Stimulated activated CD8-positive, alpha-beta memory T cell treated with anti-CD3 and anti-CD28 coated beads, Interleukin-7, amount 100 ng/mL, for 1 hour (primary cell): Measurements from ENCODE around the gene CYP2C18.
"Not testable (repeated sequence)": the region's sequence is repeated elsewhere in the genome, so short reads cannot be mapped to it uniquely, and the experiment has no call there.

Source experiments
- DNase-seq, 2 donors: peaks; one replicate each; pipeline ENCODE4 v3.0.0-alpha.2; 2020; ENCODE audit warnings: low read depth in 2 of 2

Gene CYP2C18

GRCh38 chr10:94683214-94684054 is at the start of gene CYP2C18:
Gene CYP2C18, plus strand, starts transcription at chr10:94683729. Its CDS starts 91 bp downstream, at chr10:94683820.
- DNase-seq, result no peak

- DNase-seq, result not testable (repeated sequence)
Observed at GRCh38 chr10:94638097-94638496, 45.4 kb upstream of the CYP2C18 start.

GRCh38 chr10:94639902-94640301 is 43.6 kb upstream of the CYP2C18 start:
- no peak for DNase-seq

- no peak for DNase-seq
Observed at GRCh38 chr10:94640562-94640961, 43.0 kb upstream of the CYP2C18 start.

- no peak for DNase-seq
Observed at GRCh38 chr10:94641480-94641879, 42.0 kb upstream of the CYP2C18 start.

GRCh38 chr10:94644352-94644751 is 39.2 kb upstream of the CYP2C18 start:
- no peak for DNase-seq

- no peak for DNase-seq
Observed at GRCh38 chr10:94645285-94645684, 38.2 kb upstream of the CYP2C18 start.

GRCh38 chr10:94655201-94655600 is 28.3 kb upstream of the CYP2C18 start:
- DNase-seq, result not testable (repeated sequence)

GRCh38 chr10:94663061-94663460 is 20.5 kb upstream of the CYP2C18 start:
- DNase-seq, result not testable (repeated sequence)

- no peak for DNase-seq
Observed at GRCh38 chr10:94666391-94667102, 17.0 kb upstream of the CYP2C18 start.

- no peak for DNase-seq
Observed at GRCh38 chr10:94673614-94674321, 9.8 kb upstream of the CYP2C18 start.

- no peak for DNase-seq
Observed at GRCh38 chr10:94676496-94676895, 7.0 kb upstream of the CYP2C18 start.

- DNase-seq, result no peak
Observed at GRCh38 chr10:94677691-94678090, 5.8 kb upstream of the CYP2C18 start.

- no peak for DNase-seq
Observed at GRCh38 chr10:94678475-94678874, 5.1 kb upstream of the CYP2C18 start.

- DNase-seq, result no peak
Observed at GRCh38 chr10:94680544-94680943, 3.0 kb upstream of the CYP2C18 start.

GRCh38 chr10:94682636-94683035 is 893 bp upstream of the CYP2C18 start:
- DNase-seq, result not testable (repeated sequence)

- DNase-seq, result no peak
Observed at GRCh38 chr10:94687625-94688248, 4.2 kb downstream of the CYP2C18 start.

- DNase-seq, result no peak
Observed at GRCh38 chr10:94706089-94706488, 22.6 kb downstream of the CYP2C18 start.

GRCh38 chr10:94710578-94710977 is 27.0 kb downstream of the CYP2C18 start:
- no peak for DNase-seq

GRCh38 chr10:94725871-94726270 is 42.3 kb downstream of the CYP2C18 start:
- DNase-seq, result no peak

GRCh38 chr10:94735197-94735596 is 51.7 kb downstream of the CYP2C18 start:
- DNase-seq, result no peak

- no peak for DNase-seq
Observed at GRCh38 chr10:94738588-94738987, 55.1 kb downstream of the CYP2C18 start.
